Left ventricle myocardium inferior (tissue), 1 donor: ENCODE measurements around the gene MAN1B1. TPM values are rescaled to one million over a fixed set of nuclear protein-coding genes. Genes with fewer than 3 reads are reported as not detected.
"Not testable (repeated sequence)": the region's sequence is repeated elsewhere in the genome, so short reads cannot be mapped to it uniquely, and the experiment has no call there.

Source experiments
- DNase-seq: peaks from one replicate; pipeline ENCODE4 v3.0.0-alpha.2; 2020
- H3K27ac ChIP-seq: fragments of 200-600 bp; replicated peaks from 2 replicates; pipeline ENCODE4 v1.8.0; 2021
- H3K27me3 ChIP-seq: fragments of 200-600 bp; 2 replicates; pipeline ENCODE4 v1.8.0; 2021; ENCODE audit warnings: low read depth
- H3K36me3 ChIP-seq: fragments of 200-600 bp; 2 replicates; pipeline ENCODE4 v1.8.0; 2021
- H3K4me1 ChIP-seq: fragments of 200-600 bp; 2 replicates; pipeline ENCODE4 v1.8.0; 2021
- H3K4me3 ChIP-seq: fragments of 200-600 bp; 2 replicates; pipeline ENCODE4 v1.8.0; 2021; ENCODE audit warnings: mild to moderate bottlenecking, moderate library complexity
- H3K9me3 ChIP-seq: fragments of 200-600 bp; replicated peaks from 2 replicates; pipeline ENCODE4 v1.8.0; 2021
- intact Hi-C: fragments of 100-400 bp; cut with micrococcal nuclease; formaldehyde crosslinking; loops from one replicate; pipeline ENCODE4 v1.11.0; 2022
- total RNA-seq: library from RNA; stranded (reverse); fragmentation: NEBNext Ultra II Directional; extraction: Animal tissue kit (Norgen Biotek cat#: 25700); gene quantifications from one replicate; pipeline ENCODE4 v1.2.1, GENCODE V29; 2021
- TF ChIP-seq, protein P1 (sequence below): fragments of 200-600 bp; IDR thresholded peaks from 2 replicates; pipeline ENCODE4 v1.8.0; 2021; ENCODE audit warnings: antibody characterized with exemption, mild to moderate bottlenecking, borderline replicate concordance
- donor health status: DM: no; HTN: yes; CAD: no; lungs with severe emphysema.

The MAN1B1 gene
- total RNA-seq, 1 donor from 2014 or later = 20.6 TPM

DNA sequence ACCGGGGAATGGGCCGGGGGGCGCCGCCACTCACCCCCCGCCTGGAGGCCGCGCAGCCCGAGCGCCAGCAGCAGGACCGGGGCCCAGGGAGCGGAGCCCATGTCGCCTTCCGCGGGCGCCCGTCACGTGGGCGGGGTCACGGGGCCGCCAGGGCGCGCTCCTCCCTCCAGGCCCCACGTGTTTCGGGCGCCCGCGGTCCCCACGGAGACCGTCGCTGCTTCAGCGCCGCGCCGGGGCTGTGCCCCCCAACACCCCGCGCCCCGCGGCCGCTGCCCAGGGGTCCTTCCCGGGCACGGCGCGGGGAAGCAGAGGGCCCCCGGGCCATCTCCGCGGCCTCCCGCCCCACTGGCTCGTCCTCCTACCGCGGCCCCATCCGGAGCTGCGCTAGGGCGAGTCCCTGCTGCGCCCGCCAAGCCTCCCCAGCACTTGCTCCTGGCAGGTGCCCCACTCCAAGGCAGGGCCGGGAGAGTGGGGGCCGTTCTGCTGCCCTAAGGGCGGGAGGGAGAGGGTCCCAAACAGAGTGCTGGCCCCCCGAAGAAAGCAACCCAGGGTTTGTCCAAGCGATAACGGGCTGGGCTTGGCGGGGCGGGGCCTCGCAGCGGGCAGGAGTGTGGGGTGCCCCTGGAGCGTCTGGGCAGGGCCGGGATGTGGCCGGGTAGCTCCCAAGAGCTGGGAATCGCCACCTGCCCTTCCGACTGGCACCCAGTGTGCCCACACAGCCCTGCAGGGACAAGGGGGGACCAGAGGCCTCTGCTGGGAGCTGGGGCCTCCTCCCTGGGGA, 28.0 kb downstream of the MAN1B1 start, which contains the start of gene DPP7:
DPP7 (minus strand) TSS at position 121 of the 781 bp plus-strand sequence; CDS start at position 101, 20 bp downstream.
- TF ChIP-seq, protein P1, sequence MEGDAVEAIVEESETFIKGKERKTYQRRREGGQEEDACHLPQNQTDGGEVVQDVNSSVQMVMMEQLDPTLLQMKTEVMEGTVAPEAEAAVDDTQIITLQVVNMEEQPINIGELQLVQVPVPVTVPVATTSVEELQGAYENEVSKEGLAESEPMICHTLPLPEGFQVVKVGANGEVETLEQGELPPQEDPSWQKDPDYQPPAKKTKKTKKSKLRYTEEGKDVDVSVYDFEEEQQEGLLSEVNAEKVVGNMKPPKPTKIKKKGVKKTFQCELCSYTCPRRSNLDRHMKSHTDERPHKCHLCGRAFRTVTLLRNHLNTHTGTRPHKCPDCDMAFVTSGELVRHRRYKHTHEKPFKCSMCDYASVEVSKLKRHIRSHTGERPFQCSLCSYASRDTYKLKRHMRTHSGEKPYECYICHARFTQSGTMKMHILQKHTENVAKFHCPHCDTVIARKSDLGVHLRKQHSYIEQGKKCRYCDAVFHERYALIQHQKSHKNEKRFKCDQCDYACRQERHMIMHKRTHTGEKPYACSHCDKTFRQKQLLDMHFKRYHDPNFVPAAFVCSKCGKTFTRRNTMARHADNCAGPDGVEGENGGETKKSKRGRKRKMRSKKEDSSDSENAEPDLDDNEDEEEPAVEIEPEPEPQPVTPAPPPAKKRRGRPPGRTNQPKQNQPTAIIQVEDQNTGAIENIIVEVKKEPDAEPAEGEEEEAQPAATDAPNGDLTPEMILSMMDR = no peak
- peak; percentile 82 for DNase-seq
- intact Hi-C loops = loop anchor here (5.0 kb wide), 1 partner anchor 122 kb away; no protein-coding TSS in a partner anchor
- H3K27me3 ChIP-seq = no peaks in the 10 kb centered on the region
- H3K4me3 ChIP-seq = peak within 1 kb of the TSS; percentile 94
- H3K27ac ChIP-seq = peak within 1 kb of the TSS; percentile 92
- H3K36me3 ChIP-seq = peaks cover 27% of the 10 kb centered on the region
- peaks cover 46% of the 10 kb centered on the region for H3K4me1 ChIP-seq
- H3K9me3 ChIP-seq = no peaks in the 10 kb centered on the region

DNA sequence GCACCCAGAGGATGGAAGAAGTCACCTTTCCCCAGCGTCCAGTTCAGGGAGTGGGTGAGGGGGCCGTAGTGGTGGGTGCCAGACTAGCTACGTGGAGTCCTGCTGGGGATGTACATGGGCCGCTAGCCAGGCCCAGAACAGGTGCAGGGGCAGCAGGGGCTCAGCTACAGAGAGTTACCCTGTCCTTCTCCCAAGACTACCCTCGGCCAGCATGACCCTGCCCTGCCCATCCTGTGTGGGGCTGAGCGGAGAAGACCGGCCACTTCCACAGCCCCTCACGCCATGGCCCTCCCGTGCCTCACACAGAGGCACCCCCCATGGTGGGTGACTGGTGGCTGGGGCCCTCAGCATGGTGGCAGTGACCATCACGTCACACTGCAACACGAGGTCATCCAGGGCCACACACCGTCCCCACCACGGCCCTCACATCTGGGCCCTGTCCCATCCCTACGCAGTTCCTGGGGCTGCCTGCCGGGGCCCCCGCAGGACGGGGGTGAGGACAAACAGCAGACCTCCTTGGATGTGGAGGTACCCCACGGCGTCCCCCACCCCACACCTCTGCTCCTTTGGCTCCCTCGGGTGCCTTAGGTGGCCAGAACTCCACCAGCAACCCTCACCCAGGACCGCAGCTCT, 28.7 kb downstream of the MAN1B1 start:
- TF ChIP-seq, protein P1 = no peak
- Histone ChIP-seq H3K4me3 (peak overlapping the region; percentile 94), H3K4me1 (peaks cover 46% of the 10 kb centered on the region), H3K27ac (peak overlapping the region; percentile 92), H3K36me3 (peaks cover 22% of the 10 kb centered on the region), H3K27me3 (no peaks in the 10 kb centered on the region), H3K9me3 (no peaks in the 10 kb centered on the region)
- intact Hi-C loops = loop anchor here (5.0 kb wide), 1 partner anchor 122 kb away; no protein-coding TSS in a partner anchor
- no peak for DNase-seq

DNA sequence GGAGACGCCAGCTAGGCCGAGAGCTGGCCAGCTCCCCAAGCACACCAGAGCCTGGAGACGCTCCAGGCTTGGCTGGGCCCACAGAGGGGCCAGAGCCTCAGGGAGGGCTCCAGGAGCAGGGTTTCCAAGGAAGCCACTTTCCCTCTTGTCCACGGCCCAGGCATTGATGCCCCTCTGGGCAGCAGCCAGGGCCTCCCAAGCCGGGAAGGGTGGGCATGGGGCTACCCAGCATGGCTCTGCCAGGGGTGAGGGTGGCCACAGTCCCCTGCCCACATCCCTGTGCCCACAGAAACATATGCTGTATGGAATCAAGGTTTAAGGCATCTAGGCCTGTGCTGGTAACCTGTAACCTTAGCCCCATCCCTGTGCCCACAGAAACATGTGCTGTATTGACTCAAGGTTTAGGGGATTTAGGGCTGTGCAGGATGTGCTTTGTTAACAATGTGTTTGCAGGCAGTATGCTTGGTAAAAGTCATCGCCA, 29.3 kb downstream of the MAN1B1 start:
- TF ChIP-seq, protein P1 = no peak
- Histone ChIP-seq H3K4me1 (peaks cover 46% of the 10 kb centered on the region), H3K27ac (peak overlapping the region; percentile 92), H3K27me3 (no peaks in the 10 kb centered on the region), H3K36me3 (peaks cover 18% of the 10 kb centered on the region), H3K4me3 (no peak overlapping the region), H3K9me3 (no peaks in the 10 kb centered on the region)
- DNase-seq = no peak
- intact Hi-C loops = loop anchor here (5.0 kb wide), 1 partner anchor 121 kb away; no protein-coding TSS in a partner anchor

DNA sequence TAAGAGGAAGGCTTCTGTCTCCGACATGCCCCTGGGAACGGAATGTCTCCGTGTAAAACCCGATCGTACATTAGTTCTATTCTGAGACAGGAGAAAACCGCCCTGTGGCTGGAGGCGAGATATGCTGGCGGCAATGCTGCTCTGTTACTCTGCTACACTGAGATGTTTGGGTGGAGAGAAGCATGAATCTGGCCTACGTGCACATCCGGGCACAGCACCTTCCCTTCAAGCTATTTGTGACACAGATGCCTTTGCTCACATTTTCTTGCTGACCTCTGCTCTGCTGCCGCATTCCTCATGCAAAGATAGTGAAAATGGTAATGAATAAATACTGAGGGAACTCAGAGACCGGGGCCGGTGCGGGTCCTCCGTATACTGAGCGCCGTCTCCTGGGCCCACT, 29.9 kb downstream of the MAN1B1 start:
- H3K27me3 ChIP-seq = no peaks in the 10 kb centered on the region
- H3K36me3 ChIP-seq = peaks cover 14% of the 10 kb centered on the region
- intact Hi-C loops = loop anchor here (5.0 kb wide), 1 partner anchor 121 kb away; no protein-coding TSS in a partner anchor
- peak overlapping the region; percentile 8 for H3K4me3 ChIP-seq
- peak; percentile 41 for DNase-seq
- no peaks in the 10 kb centered on the region for H3K9me3 ChIP-seq
- TF ChIP-seq, protein P1 = no peak
- H3K27ac ChIP-seq = peak overlapping the region; percentile 92
- H3K4me1 ChIP-seq = peaks cover 46% of the 10 kb centered on the region

DNA sequence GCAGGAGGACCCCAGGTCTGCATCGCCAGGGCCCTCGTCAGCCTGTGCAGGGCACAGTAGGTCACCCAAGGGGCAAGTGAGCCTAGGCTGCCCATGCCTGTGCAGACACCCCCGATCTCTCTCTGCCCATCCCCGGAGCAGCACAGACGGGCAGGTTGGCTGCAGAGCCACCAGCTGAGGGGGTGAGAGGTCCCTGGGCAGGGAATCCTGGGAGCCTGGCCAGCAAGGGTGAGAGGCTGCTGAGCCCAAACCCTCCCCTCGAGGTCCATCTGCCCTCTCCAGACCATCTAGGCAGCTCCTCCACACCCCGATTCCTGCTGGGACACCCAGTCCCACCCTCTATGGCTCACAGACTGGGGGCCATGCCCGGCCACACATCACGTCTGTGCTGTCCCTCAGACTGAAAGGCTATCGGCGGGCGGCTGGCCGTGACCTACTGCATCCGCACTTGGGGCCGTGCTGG, 30.5 kb downstream of the MAN1B1 start:
- Histone ChIP-seq H3K36me3 (peaks cover 8% of the 10 kb centered on the region), H3K4me3 (peak overlapping the region; percentile 8), H3K27me3 (no peaks in the 10 kb centered on the region), H3K9me3 (no peaks in the 10 kb centered on the region), H3K4me1 (peaks cover 46% of the 10 kb centered on the region), H3K27ac (peak overlapping the region; percentile 92)
- TF ChIP-seq, protein P1 = no peak
- intact Hi-C loops = loop anchor here (5.0 kb wide), 1 partner anchor 120 kb away; no protein-coding TSS in a partner anchor
- no peak for DNase-seq

DNA sequence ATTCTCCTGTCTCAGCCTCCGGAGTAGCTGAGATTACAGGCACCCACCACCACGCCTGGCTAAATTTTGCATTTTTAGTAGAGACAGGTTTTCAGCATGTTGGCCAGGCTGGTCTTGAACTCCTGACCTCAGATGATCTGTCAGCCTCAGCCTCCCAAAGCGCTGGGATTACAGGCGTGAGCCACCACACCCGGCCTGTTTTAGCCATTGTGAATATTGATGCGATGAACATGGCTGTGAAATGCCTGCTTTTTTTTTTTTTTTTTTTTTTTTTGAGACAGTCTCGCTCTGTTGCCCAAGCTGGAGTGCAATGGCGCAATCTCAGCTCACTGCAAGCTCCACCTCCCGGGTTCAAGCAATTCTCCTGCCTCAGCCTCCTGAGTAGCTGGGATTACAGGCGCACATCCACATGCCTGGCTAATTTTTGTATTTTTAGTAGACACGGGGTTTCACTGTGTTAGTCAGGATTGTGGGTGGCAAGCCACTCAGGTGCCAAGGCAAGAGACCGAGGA, 31.4 kb downstream of the MAN1B1 start:
- Histone ChIP-seq H3K27ac (peak overlapping the region; percentile 92), H3K4me1 (peaks cover 46% of the 10 kb centered on the region)
- H3K27me3 ChIP-seq, H3K36me3 ChIP-seq, H3K9me3 ChIP-seq, DNase-seq, H3K4me3 ChIP-seq: not testable (repeated sequence)
- intact Hi-C loops = loop anchor here (5.0 kb wide), 1 partner anchor 119 kb away; no protein-coding TSS in a partner anchor

DNA sequence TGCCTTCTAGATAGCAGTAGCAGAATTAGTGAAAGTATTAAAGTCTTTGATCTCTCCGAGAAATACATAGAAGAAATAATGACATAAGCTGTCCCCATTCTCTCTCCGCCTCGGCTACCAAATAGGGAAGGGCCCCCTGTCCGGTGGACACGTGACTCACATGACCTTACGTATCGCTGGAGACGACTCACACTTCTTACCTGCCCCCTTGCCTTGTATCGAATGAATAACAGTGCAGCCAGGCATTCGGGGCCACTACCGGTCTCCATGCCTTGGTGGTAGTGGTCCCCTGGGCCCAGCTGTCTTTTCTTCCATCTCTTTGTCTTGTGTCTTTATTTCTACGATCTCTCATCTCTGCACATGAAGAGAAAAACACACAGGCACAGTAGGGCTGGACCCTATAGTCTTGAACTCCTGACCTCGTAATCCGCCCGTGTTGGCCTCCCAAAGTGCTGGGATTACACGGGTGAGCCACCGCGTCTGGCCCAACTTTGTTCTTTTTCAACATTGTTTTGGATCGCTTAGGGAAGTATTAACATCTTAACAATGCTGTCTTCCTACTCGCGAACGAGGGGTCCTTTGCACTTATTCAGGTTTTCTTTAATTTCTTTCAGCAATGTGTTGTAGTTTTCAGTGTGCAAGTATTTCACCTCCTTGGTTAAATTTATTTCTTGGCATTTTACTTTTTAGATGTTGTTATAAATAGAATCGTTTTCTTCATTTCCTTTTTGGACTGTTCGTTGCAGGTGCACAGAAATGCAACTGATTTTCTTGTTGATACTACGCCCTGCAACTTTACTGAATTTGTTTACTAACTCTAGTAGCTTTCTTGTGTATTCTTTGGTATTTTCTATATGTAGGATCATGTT, 35.4 kb downstream of the MAN1B1 start:
- H3K4me3 ChIP-seq, H3K9me3 ChIP-seq, H3K36me3 ChIP-seq, H3K27ac ChIP-seq, DNase-seq, H3K27me3 ChIP-seq: not testable (repeated sequence)
- intact Hi-C loops = loop anchor here (5.0 kb wide), 1 partner anchor 105 kb away; the partner anchor contains the start of genes CYSRT1 and RNF224
- peaks cover 26% of the 10 kb centered on the region for H3K4me1 ChIP-seq
